Measurements from ENCODE around the gene ERBB4.

The ERBB4 gene

DNA sequence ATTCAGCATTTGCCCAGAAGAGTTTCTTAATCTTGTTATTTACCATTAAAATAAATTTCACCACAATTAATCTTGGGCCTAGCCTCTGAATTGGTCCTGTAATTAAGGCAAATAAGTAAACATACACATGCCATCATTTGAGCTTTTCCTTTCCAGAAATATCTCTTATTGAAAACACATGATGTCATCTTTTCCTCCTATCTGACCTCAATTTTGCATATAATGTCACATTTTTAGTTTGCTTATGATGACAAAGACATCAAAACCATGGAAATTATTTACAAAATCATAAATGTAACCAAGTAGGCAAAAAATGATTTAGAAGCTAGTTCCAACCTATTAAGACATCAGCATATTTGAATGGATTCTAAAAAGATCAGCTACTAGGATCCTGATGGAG is 915.5 kb downstream of the ERBB4 start:
- Histone ChIP-seq H3K79me1 (ENCODE audit: low read depth, low read length) (no peaks in the 10 kb centered on the region), H3K36me3 (replicated peaks in 1 of 2; ENCODE audit: control insufficient read depth in 2 of 2, insufficient read depth in 2 of 2, low read length in 2 of 2) (no peaks in the 10 kb centered on the region), H3K23ac (ENCODE audit: low read depth, low read length, poor library complexity) (no peak overlapping the region), H3K4me1 (ENCODE audit: control insufficient read depth in 2 of 2, insufficient read depth in 1 of 2, low read depth in 1 of 2, low read length in 2 of 2) (peaks cover 0 to 2% of the 10 kb centered on the region in 2 donors), H2AFZ (ENCODE audit: low read length) (no peak overlapping the region), H3K9ac (ENCODE audit: low read depth, low read length, poor library complexity) (no peak overlapping the region), H2BK12ac (ENCODE audit: low read length) (no peak overlapping the region), H3K18ac (ENCODE audit: low read length) (no peak overlapping the region), H2BK5ac (ENCODE audit: low read length) (no peak overlapping the region), H4K8ac (ENCODE audit: low read depth, low read length) (no peak overlapping the region), H3K4me3 (ENCODE audit: low read length in 2 of 2) (no peak overlapping the region), H3K27ac (replicated peaks; ENCODE audit: low read length) (no peak overlapping the region), H3K4ac (ENCODE audit: low read length) (no peak overlapping the region), H2BK15ac (ENCODE audit: low read length) (no peak overlapping the region), H2BK120ac (ENCODE audit: low read depth, low read length) (no peak overlapping the region), H3K9me3 (replicated peaks in 1 of 2; ENCODE audit: control insufficient read depth in 2 of 2, insufficient read depth in 1 of 2, low read depth in 1 of 2, low read length in 2 of 2) (no peaks in the 10 kb centered on the region), H3K4me2 (ENCODE audit: insufficient read depth, low read length, poor library complexity, severe bottlenecking) (no peak overlapping the region), H3K27me3 (ENCODE audit: control insufficient read depth in 3 of 3, insufficient read depth in 3 of 3, low read depth in 1 of 3, low read length in 3 of 3) (no peaks in the 10 kb centered on the region), H4K91ac (ENCODE audit: low read depth, low read length, poor library complexity) (no peak overlapping the region), H3K14ac (ENCODE audit: low read length) (no peak overlapping the region), H2AK5ac (ENCODE audit: low read depth, low read length) (no peak overlapping the region)
- DNase-seq (ENCODE audit: low spot score): no peak

DNA sequence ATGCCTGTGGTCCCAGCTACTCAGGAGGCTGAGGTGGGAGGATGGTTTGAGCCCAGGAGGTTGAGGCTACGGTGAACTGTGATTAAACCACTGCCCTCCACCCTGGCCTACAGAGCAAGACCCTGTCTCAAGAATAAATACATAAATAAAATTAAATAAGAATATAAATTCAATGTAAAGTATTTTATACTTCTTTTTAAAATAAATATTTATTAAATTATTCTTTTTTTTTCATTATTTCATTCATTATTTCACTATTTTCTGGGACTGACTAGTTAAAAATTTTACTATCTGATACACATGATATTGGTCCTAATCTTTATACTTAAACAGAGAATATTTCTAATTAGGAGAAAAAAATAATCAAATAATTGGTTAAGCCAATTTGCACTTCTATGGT is 917.6 kb downstream of the ERBB4 start:
- Histone ChIP-seq H2BK5ac (ENCODE audit: low read length) (no peak overlapping the region), H3K18ac (ENCODE audit: low read length) (no peak overlapping the region), H2AFZ (ENCODE audit: low read length) (no peak overlapping the region), H3K79me1 (ENCODE audit: low read depth, low read length) (no peaks in the 10 kb centered on the region), H3K9me3 (replicated peaks in 1 of 2; ENCODE audit: control insufficient read depth in 2 of 2, insufficient read depth in 1 of 2, low read depth in 1 of 2, low read length in 2 of 2) (no peaks in the 10 kb centered on the region), H4K8ac (ENCODE audit: low read depth, low read length) (no peak overlapping the region), H3K4me3 (ENCODE audit: low read length in 2 of 2) (no peak overlapping the region), H3K4me1 (ENCODE audit: control insufficient read depth in 2 of 2, insufficient read depth in 1 of 2, low read depth in 1 of 2, low read length in 2 of 2) (peaks cover under 1 to 21% of the 10 kb centered on the region in 2 donors), H3K36me3 (replicated peaks in 1 of 2; ENCODE audit: control insufficient read depth in 2 of 2, insufficient read depth in 2 of 2, low read length in 2 of 2) (no peaks in the 10 kb centered on the region), H3K27ac (replicated peaks; ENCODE audit: low read length) (no peak overlapping the region), H3K4me2 (ENCODE audit: insufficient read depth, low read length, poor library complexity, severe bottlenecking) (no peak overlapping the region), H4K91ac (ENCODE audit: low read depth, low read length, poor library complexity) (no peak overlapping the region), H2AK5ac (ENCODE audit: low read depth, low read length) (no peak overlapping the region), H2BK15ac (ENCODE audit: low read length) (no peak overlapping the region), H3K14ac (ENCODE audit: low read length) (no peak overlapping the region), H3K4ac (ENCODE audit: low read length) (no peak overlapping the region), H3K9ac (ENCODE audit: low read depth, low read length, poor library complexity) (no peak overlapping the region), H3K27me3 (ENCODE audit: control insufficient read depth in 3 of 3, insufficient read depth in 3 of 3, low read depth in 1 of 3, low read length in 3 of 3) (no peaks in the 10 kb centered on the region), H2BK12ac (ENCODE audit: low read length) (no peak overlapping the region), H2BK120ac (ENCODE audit: low read depth, low read length) (no peak overlapping the region), H3K23ac (ENCODE audit: low read depth, low read length, poor library complexity) (no peak overlapping the region)
- WGBS, 2 donors (ENCODE audit: extremely low coverage in 2 of 2, insufficient read length in 2 of 2, insufficient replicate concordance in 1 of 2): no CpG with 5 or more reads among the region's 1 CpG
- no peak for DNase-seq (ENCODE audit: low spot score)

DNA sequence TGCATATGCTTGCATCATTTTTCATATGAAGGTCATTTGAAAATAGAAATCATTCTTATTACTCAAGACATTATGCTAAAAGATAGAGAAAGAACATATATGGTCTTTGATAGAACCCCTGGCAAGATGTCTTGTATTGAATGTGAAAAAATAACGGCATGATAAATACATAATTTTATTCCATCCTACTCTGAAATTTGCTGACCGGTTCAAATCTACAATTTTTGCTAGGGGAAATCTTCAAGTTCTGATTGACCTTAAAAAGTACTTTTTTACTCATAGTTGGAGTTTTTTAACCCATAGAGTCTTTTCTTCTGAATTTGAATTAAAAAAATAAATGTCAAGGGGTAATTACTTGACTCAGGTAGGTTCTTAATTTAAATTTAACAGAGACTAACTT is 920.8 kb downstream of the ERBB4 start:
- WGBS, 2 donors (ENCODE audit: extremely low coverage in 2 of 2, insufficient read length in 2 of 2, insufficient replicate concordance in 1 of 2): no CpG with 5 or more reads among the region's 2 CpGs
- no peak overlapping the region for H2BK12ac ChIP-seq (ENCODE audit: low read length)
- no peaks in the 10 kb centered on the region for H3K27me3 ChIP-seq (ENCODE audit: control insufficient read depth in 3 of 3, insufficient read depth in 3 of 3, low read depth in 1 of 3, low read length in 3 of 3)
- H2AFZ ChIP-seq (ENCODE audit: low read length): no peak overlapping the region
- H3K18ac ChIP-seq (ENCODE audit: low read length): no peak overlapping the region
- H4K91ac ChIP-seq (ENCODE audit: low read depth, low read length, poor library complexity): no peak overlapping the region
- H2AK5ac ChIP-seq (ENCODE audit: low read depth, low read length): no peak overlapping the region
- DNase-seq (ENCODE audit: low spot score): no peak
- H3K27ac ChIP-seq (replicated peaks; ENCODE audit: low read length): no peak overlapping the region
- H3K36me3 ChIP-seq (replicated peaks in 1 of 2; ENCODE audit: control insufficient read depth in 2 of 2, insufficient read depth in 2 of 2, low read length in 2 of 2): no peaks in the 10 kb centered on the region
- no peaks in the 10 kb centered on the region for H3K9me3 ChIP-seq (replicated peaks in 1 of 2; ENCODE audit: control insufficient read depth in 2 of 2, insufficient read depth in 1 of 2, low read depth in 1 of 2, low read length in 2 of 2)
- H3K9ac ChIP-seq (ENCODE audit: low read depth, low read length, poor library complexity): no peak overlapping the region
- no peak overlapping the region for H3K4me3 ChIP-seq (ENCODE audit: low read length in 2 of 2)
- no peak overlapping the region for H3K4ac ChIP-seq (ENCODE audit: low read length)
- no peaks in the 10 kb centered on the region for H3K79me1 ChIP-seq (ENCODE audit: low read depth, low read length)
- H3K4me2 ChIP-seq (ENCODE audit: insufficient read depth, low read length, poor library complexity, severe bottlenecking): no peak overlapping the region
- H2BK5ac ChIP-seq (ENCODE audit: low read length): no peak overlapping the region
- H3K14ac ChIP-seq (ENCODE audit: low read length): no peak overlapping the region
- H3K23ac ChIP-seq (ENCODE audit: low read depth, low read length, poor library complexity): no peak overlapping the region
- no peak overlapping the region for H4K8ac ChIP-seq (ENCODE audit: low read depth, low read length)
- no peak overlapping the region for H2BK15ac ChIP-seq (ENCODE audit: low read length)
- no peak overlapping the region for H2BK120ac ChIP-seq (ENCODE audit: low read depth, low read length)
- H3K4me1 ChIP-seq (ENCODE audit: control insufficient read depth in 2 of 2, insufficient read depth in 1 of 2, low read depth in 1 of 2, low read length in 2 of 2): peaks cover 2 to 24% of the 10 kb centered on the region in 2 donors

DNA sequence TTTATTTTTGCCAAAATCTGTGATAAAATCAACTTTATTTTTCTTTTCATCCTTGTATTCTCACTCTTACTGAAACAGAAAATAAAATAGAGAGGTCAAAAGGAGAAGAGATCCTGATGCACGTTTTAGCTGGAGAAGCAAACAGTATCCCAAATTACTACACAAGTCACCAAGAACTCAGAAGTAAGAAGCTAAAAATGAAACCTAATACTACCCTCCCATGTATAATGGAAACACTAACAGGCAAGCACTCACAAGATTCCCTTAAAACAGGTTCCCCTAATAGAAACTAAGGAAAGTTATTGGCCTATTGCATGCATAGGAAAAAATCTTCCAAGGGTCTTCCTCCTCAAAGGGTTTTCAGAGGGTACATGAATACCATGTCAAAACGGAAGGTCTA is 927.0 kb downstream of the ERBB4 start:
- H2BK5ac ChIP-seq (ENCODE audit: low read length): no peak overlapping the region
- H4K8ac ChIP-seq (ENCODE audit: low read depth, low read length): no peak overlapping the region
- no peak overlapping the region for H2BK15ac ChIP-seq (ENCODE audit: low read length)
- no peak overlapping the region for H2BK12ac ChIP-seq (ENCODE audit: low read length)
- H3K4me2 ChIP-seq (ENCODE audit: insufficient read depth, low read length, poor library complexity, severe bottlenecking): no peak overlapping the region
- H3K9me3 ChIP-seq (replicated peaks in 1 of 2; ENCODE audit: control insufficient read depth in 2 of 2, insufficient read depth in 1 of 2, low read depth in 1 of 2, low read length in 2 of 2): no peaks in the 10 kb centered on the region
- H3K14ac ChIP-seq (ENCODE audit: low read length): no peak overlapping the region
- H3K23ac ChIP-seq (ENCODE audit: low read depth, low read length, poor library complexity): no peak overlapping the region
- H3K4me1 ChIP-seq (ENCODE audit: control insufficient read depth in 2 of 2, insufficient read depth in 1 of 2, low read depth in 1 of 2, low read length in 2 of 2): peaks cover 4 to 10% of the 10 kb centered on the region in 2 donors
- DNase-seq (ENCODE audit: low spot score): no peak
- no peak overlapping the region for H3K4me3 ChIP-seq (ENCODE audit: low read length in 2 of 2)
- H2BK120ac ChIP-seq (ENCODE audit: low read depth, low read length): no peak overlapping the region
- no peak overlapping the region for H3K18ac ChIP-seq (ENCODE audit: low read length)
- no peak overlapping the region for H3K4ac ChIP-seq (ENCODE audit: low read length)
- H3K27me3 ChIP-seq (ENCODE audit: control insufficient read depth in 3 of 3, insufficient read depth in 3 of 3, low read depth in 1 of 3, low read length in 3 of 3): no peaks in the 10 kb centered on the region
- H2AK5ac ChIP-seq (ENCODE audit: low read depth, low read length): no peak overlapping the region
- no peaks in the 10 kb centered on the region for H3K79me1 ChIP-seq (ENCODE audit: low read depth, low read length)
- no peak overlapping the region for H2AFZ ChIP-seq (ENCODE audit: low read length)
- H3K9ac ChIP-seq (ENCODE audit: low read depth, low read length, poor library complexity): no peak overlapping the region
- H3K36me3 ChIP-seq (replicated peaks in 1 of 2; ENCODE audit: control insufficient read depth in 2 of 2, insufficient read depth in 2 of 2, low read length in 2 of 2): no peaks in the 10 kb centered on the region
- H3K27ac ChIP-seq (replicated peaks; ENCODE audit: low read length): no peak overlapping the region
- H4K91ac ChIP-seq (ENCODE audit: low read depth, low read length, poor library complexity): no peak overlapping the region
- WGBS, 2 donors (ENCODE audit: extremely low coverage in 2 of 2, insufficient read length in 2 of 2, insufficient replicate concordance in 1 of 2): no CpG with 5 or more reads among the region's 2 CpGs

All from neuronal stem cell (in vitro differentiated cells).